Skin epidermis (tissue), 12 donors: ENCODE data around the gene GPC1.

ENCODE experiments used
- H3K27ac ChIP-seq, 21 experiments: fragments of 200-600 bp; sonication (generic) in 11 of 21; one replicate each; pipeline ENCODE4 v1.5.0; 2020; ENCODE audit warnings: mild to moderate bottlenecking in 3 of 21, inconsistent platforms in 2 of 21, moderate library complexity in 2 of 21
- H3K4me3 ChIP-seq, 7 experiments: fragments of 200-600 bp; sonication (generic) in 2 of 7; one replicate each; pipeline ENCODE4 v1.5.0; 2020; ENCODE audit warnings: inconsistent platforms in 2 of 7, mild to moderate bottlenecking in 2 of 7, moderate library complexity in 1 of 7

Gene GPC1

DNA sequence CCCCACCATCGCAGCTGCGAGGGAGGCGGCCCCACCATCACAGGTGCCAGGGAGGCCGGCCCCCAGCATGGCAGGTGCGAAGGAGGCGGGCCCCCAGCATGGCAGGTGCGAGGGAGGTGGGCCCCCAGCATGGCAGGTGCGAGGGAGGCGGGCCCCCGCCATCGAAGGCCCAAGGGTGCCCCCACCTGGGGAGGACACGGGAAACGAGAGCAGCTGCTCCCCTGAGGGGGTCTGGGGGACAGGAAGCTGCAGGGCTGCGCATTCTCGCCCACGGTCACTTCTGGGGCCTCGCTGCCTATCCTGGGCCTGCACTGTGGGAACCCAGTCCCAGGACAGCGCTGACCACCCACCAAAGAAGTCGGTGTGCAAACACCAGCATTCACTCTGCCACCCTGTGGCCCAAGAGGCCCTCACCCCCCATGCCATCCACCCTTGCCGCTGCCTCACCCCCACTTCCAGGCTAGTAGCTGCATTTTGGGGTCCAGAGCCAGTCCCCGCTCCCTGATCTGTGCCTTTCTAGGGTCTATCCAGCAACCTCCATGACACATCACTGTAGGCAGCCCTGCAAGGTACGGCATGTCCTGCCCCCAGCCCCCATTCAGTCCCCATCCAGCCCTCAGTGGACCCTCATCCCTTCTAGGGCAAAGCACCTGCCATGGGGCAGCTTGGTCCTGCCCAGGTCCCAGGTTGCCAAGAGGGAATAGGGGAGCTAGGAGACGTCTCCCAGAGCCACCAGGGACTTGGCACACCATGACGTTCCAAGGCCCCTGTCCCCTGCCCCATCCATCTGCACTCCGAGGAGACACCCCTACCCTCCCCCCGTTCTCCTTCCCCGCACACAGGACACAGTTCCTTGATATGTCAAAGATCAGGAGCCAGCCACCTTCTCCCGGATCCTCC, 24.0 kb upstream of the GPC1 start:
- Histone ChIP-seq H3K27ac (no peak overlapping the region), H3K4me3 (no peak overlapping the region)

DNA sequence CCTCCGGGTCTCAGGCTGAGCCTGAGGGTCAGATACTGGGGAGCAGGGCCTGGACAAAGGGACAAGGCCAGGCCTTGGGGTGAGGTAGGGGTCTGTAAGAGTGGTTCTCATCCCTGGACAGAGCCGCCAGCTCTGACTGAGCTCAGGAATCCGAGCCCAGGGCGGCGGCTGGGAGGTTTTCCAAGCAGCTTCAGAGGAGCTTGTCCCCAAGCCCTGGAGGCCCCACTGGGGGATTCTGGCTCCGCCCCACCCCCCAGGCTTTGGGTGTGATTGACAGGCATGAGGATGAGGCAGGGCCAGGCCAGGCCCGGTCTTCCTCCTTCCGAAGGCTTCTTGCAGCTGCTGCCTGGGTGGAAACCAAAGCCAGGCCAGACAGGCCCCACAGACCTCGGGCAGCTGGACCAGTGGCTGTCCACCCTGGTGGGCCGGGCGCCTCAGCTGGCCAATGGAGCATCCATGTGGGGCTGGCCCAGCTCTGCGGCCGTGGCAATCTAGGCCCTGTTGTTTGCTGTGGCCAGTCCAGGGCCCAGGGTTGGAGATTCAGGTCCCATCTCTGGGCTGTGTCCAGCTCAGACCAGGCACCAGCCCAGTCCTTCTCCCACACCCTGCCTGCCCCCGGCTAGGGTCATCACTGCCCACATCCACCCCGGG, 23.1 kb upstream of the GPC1 start:
- Histone ChIP-seq H3K27ac (no peak overlapping the region), H3K4me3 (no peak overlapping the region)

DNA sequence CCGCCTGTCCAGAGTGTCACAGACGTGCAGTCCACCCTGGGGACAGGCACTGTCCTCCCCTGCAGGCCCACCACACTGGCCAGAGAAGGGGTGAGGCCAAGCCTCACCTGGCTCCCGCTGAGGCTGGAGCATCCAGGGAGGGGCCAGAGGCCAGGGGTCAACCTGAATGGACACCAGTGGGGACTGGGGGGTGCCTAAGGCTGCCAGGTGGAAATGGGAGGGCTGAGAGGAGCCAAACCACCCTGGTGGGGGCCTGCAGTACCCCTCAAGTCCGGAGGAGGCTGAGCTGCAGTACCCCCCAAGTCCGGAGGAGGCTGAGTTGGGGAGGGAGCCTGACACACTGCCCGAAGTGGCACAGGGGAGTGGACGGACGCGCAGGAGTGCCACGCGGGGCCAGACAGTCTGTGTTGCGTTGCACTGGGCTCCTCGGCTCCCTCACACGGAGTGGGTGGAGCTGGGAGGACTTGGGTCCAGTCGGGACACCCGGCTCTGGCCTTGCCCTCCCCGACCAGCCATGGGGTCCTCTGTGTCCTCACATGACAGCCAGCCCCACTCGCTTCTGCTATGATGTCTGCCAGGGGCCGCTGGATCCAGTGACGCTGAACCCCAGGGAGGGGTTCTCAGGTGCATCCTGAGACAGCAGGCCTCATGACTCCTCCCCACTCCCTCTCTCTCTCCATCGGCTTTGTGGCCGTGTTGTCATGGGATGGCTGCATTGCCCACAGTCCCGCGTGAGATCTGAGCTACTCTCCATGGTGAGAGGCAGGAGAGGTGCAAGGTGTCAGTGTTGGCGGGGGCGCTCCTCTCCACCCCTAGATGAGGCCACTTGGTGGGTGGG, 22.3 kb upstream of the GPC1 start:
- H3K4me3 ChIP-seq: no peak overlapping the region
- no peak overlapping the region for H3K27ac ChIP-seq

DNA sequence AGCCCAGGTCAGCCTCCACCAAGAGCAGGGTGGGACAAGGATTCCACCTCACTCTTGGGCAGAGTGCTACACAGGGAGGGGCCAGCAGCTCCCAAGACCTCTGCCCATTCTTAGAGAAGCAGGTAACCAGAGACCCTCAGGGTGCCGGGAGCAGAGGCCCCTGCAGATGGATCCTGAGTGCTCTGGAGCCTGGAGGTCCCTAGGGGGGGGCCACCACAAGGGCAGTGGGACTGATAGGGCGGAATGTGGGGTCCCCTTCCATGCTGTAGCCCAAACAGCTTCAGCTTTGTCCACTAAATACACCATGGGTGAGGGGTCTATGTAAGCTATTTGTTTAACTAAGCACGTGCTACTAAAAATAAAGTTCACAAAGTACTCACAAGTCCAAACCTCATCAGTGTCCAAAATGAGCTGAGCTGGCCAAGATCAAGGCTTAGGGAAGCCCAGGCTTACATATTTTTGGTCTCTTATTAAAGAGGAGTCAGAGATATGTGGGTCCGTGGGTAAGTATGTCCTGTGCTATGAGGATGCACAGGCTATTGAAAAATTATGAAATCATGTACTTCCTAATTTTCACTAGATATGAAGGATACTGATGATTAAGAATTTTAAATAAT, 21.5 kb upstream of the GPC1 start:
- Histone ChIP-seq H3K27ac (no peak overlapping the region), H3K4me3 (no peak overlapping the region)

- no peak overlapping the region for H3K4me3 ChIP-seq
- no peak overlapping the region for H3K27ac ChIP-seq
Observed at GRCh38 chr2:240416821-240417220, 18.6 kb upstream of the GPC1 start.

DNA sequence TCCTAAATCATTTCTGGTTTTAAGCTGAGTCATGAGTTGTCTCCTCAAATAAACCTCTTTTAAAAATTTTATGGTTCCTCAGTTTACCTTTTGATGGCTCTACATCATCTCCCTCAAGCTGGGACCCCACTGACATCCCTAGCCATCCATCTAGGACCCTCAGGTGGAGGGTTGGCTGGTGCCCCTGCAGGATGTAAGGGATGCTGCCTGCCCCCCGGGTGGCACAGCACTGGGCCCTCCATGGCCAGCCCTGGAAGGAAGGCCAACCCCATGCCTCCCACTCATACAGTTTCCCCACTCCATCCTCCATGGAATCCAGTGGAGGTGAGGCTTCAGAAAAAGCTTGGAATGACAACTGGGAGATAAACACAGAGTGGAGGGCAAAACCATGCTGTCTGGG, 17.2 kb upstream of the GPC1 start:
- Histone ChIP-seq H3K27ac (no peak overlapping the region), H3K4me3 (no peak overlapping the region)

GRCh38 chr2:240419271-240419670, 16.2 kb upstream of the GPC1 start:
- H3K4me3 ChIP-seq: no peak overlapping the region
- no peak overlapping the region for H3K27ac ChIP-seq

DNA sequence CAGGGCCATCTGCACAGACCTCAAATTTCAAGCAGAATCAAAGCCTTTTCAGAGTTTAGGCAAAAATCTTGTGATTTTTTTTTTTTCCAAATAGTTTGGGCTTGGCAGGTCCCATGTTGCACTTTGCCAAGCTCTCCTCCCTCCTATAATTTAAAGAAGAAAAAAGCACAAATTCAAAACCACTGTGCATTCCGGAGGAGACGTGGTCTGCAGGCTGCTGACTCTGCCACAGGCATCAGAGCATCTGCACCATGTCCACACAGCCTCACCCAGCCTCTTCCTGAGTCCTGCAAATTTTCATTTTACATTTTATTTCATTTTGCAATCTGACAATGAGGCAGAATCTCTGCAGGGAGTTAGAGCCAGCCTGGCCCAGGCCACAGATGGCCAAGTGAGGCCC, 15.7 kb upstream of the GPC1 start:
- no peak overlapping the region for H3K27ac ChIP-seq
- H3K4me3 ChIP-seq: no peak overlapping the region

DNA sequence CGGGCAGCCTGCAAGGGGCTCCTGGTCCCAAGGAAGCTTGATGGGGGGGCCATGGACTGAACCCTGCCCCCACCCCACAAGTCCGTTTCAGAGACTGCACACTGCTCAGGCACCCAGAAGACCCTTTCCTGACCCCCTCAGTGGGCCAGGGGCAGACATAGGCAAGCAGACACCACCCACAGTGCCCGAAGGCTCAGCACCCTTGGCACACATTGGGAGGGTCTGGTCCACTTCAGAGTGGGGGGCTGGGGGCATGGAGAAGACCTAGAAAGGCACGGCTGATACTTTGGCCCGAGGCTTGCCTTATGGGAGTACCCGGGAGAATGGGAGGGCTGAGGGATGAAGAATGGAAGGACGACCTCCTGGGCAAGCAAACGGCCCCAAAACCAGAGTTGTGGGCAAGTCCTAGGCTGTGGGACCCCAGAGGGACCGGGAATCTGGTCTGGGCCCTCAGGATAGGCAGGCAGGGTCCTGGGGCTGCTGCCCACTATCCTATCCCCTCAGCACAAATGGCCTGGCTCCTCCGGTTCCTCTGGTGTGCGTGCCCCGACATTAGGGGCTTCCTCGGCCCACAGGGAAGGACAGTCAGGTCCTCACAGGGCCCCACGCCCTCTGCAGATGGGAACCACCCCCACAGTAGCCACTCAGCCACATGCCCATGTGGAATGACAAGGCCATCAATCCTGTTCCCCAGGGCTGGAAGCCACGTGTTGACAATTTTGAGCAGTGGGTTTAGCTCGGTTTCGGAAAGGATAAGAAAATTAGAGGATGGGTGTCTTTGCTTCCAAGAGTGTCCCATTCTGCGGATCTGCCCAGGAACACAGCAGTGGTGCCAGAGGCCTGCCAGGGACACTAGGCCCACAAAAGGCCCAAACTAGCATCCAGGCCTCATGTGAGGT, 15.0 kb upstream of the GPC1 start:
- no peak overlapping the region for H3K27ac ChIP-seq
- H3K4me3 ChIP-seq: no peak overlapping the region

DNA sequence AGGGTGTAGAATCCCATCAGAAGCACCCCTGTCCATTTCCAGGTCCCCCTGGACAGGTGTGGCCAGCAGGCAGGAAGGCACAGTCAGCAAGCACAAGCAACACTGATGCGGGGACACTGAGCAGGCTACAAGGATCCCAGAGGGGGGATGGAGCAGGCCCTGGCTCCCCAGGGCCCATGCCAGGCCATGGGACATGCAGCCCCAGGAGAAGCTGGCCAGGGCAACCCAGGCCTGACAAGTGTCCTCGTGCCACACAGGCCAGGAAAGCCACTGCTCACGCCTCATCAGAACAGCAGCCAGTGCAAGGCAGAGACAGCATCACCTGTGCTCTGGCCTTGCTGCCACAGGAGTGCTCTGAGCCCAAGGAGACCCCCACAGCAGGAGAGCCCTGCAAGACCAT, 14.1 kb upstream of the GPC1 start:
- H3K4me3 ChIP-seq: no peak overlapping the region
- no peak overlapping the region for H3K27ac ChIP-seq

DNA sequence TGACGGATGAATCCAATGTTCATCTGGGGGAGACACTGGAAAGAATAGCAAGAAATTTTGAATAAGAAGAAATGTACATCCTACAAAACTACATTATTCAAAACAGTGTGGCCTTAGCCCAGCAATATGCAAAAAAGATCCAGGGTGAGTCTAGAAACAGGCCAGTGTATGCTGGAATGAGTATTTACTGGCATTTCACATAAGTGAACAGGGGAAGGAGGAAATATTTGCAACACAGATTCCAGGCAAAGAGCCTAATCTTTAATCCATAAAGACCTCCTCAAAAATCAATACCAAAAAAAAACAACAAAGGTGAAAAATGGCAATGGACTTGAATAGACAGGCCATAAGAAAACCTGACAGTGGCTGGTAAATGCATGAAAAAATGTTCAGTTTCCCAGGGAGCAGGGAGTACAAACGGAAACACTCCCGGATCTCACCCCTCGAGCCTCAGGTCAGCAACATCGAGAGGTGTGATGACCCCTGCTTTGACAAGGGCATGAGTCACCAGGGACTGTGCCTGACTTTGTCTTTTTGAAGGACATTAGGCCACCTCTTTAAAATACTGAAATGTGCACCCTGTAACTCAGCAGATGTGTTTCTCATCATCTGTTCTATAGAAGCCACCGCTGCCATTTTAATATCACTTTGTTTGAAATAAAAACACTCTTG, 12.7 kb upstream of the GPC1 start:
- no peak overlapping the region for H3K4me3 ChIP-seq
- H3K27ac ChIP-seq: no peak overlapping the region

DNA sequence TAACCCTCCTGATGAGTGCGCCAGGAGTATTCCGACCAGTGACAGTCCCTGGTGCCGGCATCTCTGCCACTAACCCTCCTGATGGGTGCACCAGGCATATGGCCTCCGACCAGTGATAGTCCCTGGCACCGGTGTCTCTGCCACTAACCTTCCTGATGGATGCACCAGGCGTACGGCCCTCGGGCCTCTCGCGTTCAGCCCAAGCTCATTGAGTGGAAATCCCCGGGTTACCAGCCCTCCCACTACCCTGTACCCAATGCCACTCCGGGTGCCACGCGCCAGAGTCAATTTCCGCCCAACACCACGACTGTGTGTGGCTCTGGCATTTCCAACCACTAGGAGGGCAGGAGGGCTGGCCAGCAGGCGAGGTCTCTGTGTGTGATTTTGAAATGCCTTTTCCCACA, 11.7 kb upstream of the GPC1 start:
- Histone ChIP-seq H3K27ac (no peak overlapping the region), H3K4me3 (no peak overlapping the region)

DNA sequence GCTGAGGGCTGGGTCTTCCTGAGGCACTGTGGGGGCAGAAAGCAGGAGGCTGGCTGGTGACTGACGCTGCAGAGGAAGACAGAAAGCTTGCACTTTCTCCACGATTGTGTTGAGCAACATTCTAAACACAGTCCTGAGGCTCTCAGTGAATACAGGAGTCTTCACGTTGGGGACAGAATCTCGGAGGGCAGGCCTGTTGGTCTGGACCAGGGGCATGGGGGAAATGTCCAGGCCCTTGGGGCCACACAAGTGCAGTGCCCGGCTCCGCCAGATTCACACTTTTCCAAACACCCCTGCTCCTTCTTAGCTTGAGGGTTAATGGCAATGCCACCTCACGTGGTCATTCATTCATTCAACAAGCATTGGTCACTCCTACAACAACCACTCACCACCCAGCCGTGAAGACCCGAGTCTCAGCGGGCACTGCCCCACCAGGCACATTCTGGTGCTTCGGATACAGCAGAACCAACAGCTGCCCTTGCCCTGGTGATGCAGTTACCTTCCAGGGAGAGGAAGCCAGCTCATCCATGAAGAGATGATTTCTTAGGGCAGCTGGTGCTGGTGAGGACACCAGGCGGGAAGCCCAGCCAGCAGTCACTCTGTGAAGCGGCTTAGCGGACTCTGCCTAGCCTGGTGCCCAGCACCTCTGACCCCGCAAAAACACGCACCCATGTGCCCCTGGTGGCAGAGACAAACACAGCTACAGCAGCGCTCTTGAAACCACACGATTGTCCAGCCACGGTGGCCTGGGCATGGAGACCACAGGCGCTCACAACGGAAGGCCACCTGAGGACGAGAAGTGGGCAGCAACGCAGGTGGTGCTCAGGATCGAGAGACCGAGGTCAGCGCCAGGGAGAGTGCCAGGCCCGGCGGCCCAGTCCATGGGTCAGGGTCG, 10.9 kb upstream of the GPC1 start:
- no peak overlapping the region for H3K4me3 ChIP-seq

DNA sequence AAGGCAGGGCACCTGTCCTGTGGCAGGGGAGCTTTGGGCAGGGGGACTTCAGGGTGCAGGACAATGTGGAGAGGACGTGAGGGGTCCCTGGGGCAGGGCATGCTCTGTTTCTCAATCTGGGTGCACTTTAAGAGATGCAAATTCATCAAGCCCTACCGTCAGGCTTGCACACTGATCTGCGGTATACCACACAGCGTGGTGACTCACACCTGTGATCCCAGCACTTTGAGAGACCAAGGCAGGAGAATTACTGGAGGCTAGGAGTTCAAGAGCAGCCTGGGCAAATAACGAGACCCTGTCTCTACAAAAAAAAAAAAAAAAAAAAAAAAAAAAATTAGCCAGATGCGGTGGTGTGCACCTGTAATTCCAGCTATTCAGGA, 10.2 kb upstream of the GPC1 start:
- H3K4me3 ChIP-seq: no peak overlapping the region

More for the DNA sequence above, 10.9 kb upstream of the GPC1 start:
- no peak overlapping the region for H3K27ac ChIP-seq

GRCh38 chr2:240425697-240426096, 9.8 kb upstream of the GPC1 start:
- Histone ChIP-seq H3K27ac (no peak overlapping the region), H3K4me3 (no peak overlapping the region)

More for the DNA sequence above, 10.2 kb upstream of the GPC1 start:
- H3K27ac ChIP-seq: no peak overlapping the region

DNA sequence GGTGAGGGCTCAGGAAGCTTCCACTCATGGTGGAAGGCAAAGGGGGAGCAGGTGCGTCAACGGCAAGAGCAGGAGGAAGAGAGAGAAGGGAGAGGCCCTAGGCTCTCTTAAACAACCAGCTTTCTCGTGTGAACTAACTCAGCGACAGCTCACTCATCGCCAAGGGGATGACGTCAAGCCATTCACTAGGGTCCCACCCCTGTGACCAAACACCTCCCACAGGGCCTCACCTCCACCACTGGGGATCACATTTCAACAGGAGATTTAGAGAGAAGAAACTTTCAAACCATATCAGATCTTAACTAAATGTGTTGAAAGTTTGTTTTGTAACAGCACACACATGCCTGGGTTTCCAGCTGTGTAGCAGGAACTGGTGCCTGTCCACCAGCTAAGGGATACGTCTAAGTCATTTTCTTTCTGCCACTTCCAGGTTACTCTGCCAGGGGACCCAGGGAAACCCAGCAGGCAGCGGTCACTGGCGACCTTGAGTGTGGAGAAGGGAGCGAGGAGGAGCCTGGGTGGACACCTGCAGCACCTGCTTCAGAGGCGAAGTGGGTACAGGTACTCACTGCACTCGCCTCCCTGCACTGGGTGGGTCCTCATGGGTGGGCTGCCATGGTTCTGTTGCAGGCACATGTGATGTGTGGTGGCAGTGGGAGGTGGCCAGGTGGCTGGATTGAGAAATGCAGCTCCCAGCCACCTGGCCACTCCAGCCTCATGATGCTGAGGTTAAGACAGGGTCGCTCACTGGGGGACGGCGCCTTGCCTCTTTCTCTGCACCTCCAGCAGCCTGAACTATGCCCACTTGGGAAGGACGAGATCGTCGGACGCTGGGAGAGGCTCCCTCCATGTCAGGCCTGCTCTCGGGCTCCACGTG, 8.4 kb upstream of the GPC1 start:
- Histone ChIP-seq H3K4me3 (no peak overlapping the region), H3K27ac (peak overlapping the region in 1 of 21 experiments; percentile 41)

GRCh38 chr2:240427729-240428128, 7.7 kb upstream of the GPC1 start:
- Histone ChIP-seq H3K27ac (no peak overlapping the region), H3K4me3 (no peak overlapping the region)
